HCT116 (cell line): ENCODE data around the gene PKN1. TPM values are rescaled to one million over a fixed set of nuclear protein-coding genes. Genes with fewer than 3 reads are reported as not detected.
A peak's percentile ranks its signal among the peaks of the same experiment; 100 is the strongest.

Source experiments
- ATAC-seq: fragments of 200-7000 bp; cut with Tn5 transposase; 2 replicates; pipeline ENCODE4 v1.9.1; 2020; ENCODE audit warnings: mild to moderate bottlenecking, moderate library complexity
- BruUV-seq: library from RNA; stranded (reverse); fragments of 400-500 nt; replicated peaks from 2 replicates; lab custom pipeline; 2021; lab: Mats Ljungman, UMichigan
- CTCF ChIA-PET: fragments of 300-600 bp; sonication (Branson Sonifier 250); formaldehyde crosslinking; loops from one replicate; lab custom pipeline; 2021; ENCODE audit warnings: antibody characterized with exemption; lab: Charles Lee
- POLR2A ChIA-PET: fragments of 300-600, 350-600 bp; sonication (Branson Sonifier 250); formaldehyde crosslinking; loops from one replicate; lab custom pipeline; 2021; ENCODE audit warnings: antibody characterized with exemption; lab: Charles Lee
- RAD21 ChIA-PET, 2 experiments: fragments of 300-600 bp; sonication (Branson Sonifier 250); formaldehyde crosslinking; loops; one replicate each; lab custom pipeline; 2023; ENCODE audit warnings: low total read pairs in 2 of 2; ENCODE audit not compliant: uncharacterized antibody in 2 of 2, unreplicated experiment in 2 of 2, low non-redundant PET in 1 of 2; lab: Charles Lee
- DNase-seq: peaks from one replicate; pipeline ENCODE4 v3.0.0-alpha.2; 2010; ENCODE audit warnings: low read depth, low spot score
- H2AFZ ChIP-seq: fragments of 200-600 bp; shearing (Covaris generic), sonication (generic); 2 replicates; pipeline ENCODE4 v1.6.1; 2017; ENCODE audit warnings: low read depth, mixed run types, mixed read lengths, antibody characterized with exemption, low read length; ENCODE audit not compliant: poor library complexity, severe bottlenecking
- H3K27ac ChIP-seq: 2 replicates; pipeline ENCODE4 v1.5.1; 2012; ENCODE audit warnings: low read depth, low read length
- H3K27me3 ChIP-seq: fragments of 200-600 bp; sonication (generic); 2 replicates; pipeline ENCODE4 v1.6.1; 2016; ENCODE audit warnings: mixed run types, low read length, mixed read lengths; ENCODE audit not compliant: insufficient read depth
- H3K36me3 ChIP-seq, 2 experiments: fragments of 200-500 bp in 1 of 2; fragments of 200-600 bp in 1 of 2; sonication (Bioruptor generic) in 1 of 2; sonication (generic) in 1 of 2; 2 replicates each; pipeline versions ENCODE4 v1.5.1 to v1.6.1; 2014 to 2016; ENCODE audit warnings: low read length in 2 of 2, inconsistent platforms in 1 of 2, mixed read lengths in 1 of 2, mixed run types in 1 of 2; ENCODE audit not compliant: insufficient read depth in 2 of 2, control insufficient read depth in 1 of 2
- H3K4me1 ChIP-seq, 2 experiments: fragments of 200-600 bp in 1 of 2; sonication (generic) in 1 of 2; 2 replicates each; pipeline versions ENCODE4 v1.5.1 to v1.6.1; 2012 to 2017; ENCODE audit warnings: low read length in 2 of 2, inconsistent platforms in 1 of 2, mild to moderate bottlenecking in 1 of 2, mixed read lengths in 1 of 2, mixed run types in 1 of 2, moderate library complexity in 1 of 2; ENCODE audit not compliant: insufficient read depth in 2 of 2, control insufficient read depth in 1 of 2
- H3K4me2 ChIP-seq: fragments of 200-600 bp; sonication (generic); 2 replicates; pipeline ENCODE4 v1.6.1; 2017; ENCODE audit warnings: mixed run types, low read length, mixed read lengths
- H3K4me3 ChIP-seq, 2 experiments: fragments of 200-600 bp in 1 of 2; sonication (generic) in 1 of 2; replicated peaks in 1 of 2; 2 replicates each; pipeline ENCODE4 v1.5.1; 2011 to 2016; ENCODE audit warnings: low read length in 2 of 2, control low read depth in 1 of 2, low read depth in 1 of 2, mild to moderate bottlenecking in 1 of 2, mixed read lengths in 1 of 2, mixed run types in 1 of 2
- H3K79me2 ChIP-seq: fragments of 200-600 bp; sonication (generic); 2 replicates; pipeline ENCODE4 v1.6.1; 2017; ENCODE audit warnings: mild to moderate bottlenecking, mixed run types, low read length, moderate library complexity, mixed read lengths; ENCODE audit not compliant: insufficient read depth
- H3K9ac ChIP-seq: fragments of 200-600 bp; sonication (generic); 2 replicates; pipeline ENCODE4 v1.6.1; 2016; ENCODE audit warnings: low read length, mixed read lengths
- H3K9me2 ChIP-seq: fragments of 200-600 bp; sonication (generic), shearing (Covaris generic); 2 replicates; pipeline ENCODE4 v1.6.1; 2017; ENCODE audit warnings: mixed run types, mild to moderate bottlenecking, moderate library complexity; ENCODE audit not compliant: insufficient read depth
- H3K9me3 ChIP-seq, 2 experiments: fragments of 200-500 bp in 1 of 2; fragments of 200-600 bp in 1 of 2; sonication (Bioruptor generic) in 1 of 2; sonication (generic) in 1 of 2; 2 replicates each; pipeline ENCODE4 v1.6.1; 2014 to 2017; ENCODE audit warnings: low read length in 2 of 2, mixed read lengths in 2 of 2, inconsistent platforms in 1 of 2, low read depth in 1 of 2, mild to moderate bottlenecking in 1 of 2, mixed run types in 1 of 2, moderate library complexity in 1 of 2; ENCODE audit not compliant: control insufficient read depth in 1 of 2, insufficient read depth in 1 of 2
- H4K20me1 ChIP-seq: fragments of 200-600 bp; sonication (generic), shearing (Covaris generic); 2 replicates; pipeline ENCODE4 v1.6.1; 2017; ENCODE audit warnings: mixed run types, mild to moderate bottlenecking, moderate library complexity; ENCODE audit not compliant: insufficient read depth
- ATF3 ChIP-seq: IDR thresholded peaks from 2 replicates; pipeline ENCODE4 v1.6.1; 2012
- CBX3 ChIP-seq: IDR thresholded peaks from 2 replicates; pipeline ENCODE4 v1.6.1; 2012; ENCODE audit warnings: low read depth
- EGR1 ChIP-seq: IDR thresholded peaks from 2 replicates; pipeline ENCODE4 v1.6.1; 2012; ENCODE audit warnings: low read depth
- ELF1 ChIP-seq: IDR thresholded peaks from 2 replicates; pipeline ENCODE4 v1.6.1; 2012; ENCODE audit warnings: low read depth, borderline replicate concordance
- EZH2 ChIP-seq: fragments of 200-600 bp; sonication (generic); IDR thresholded peaks from 2 replicates; pipeline ENCODE4 v1.6.1; 2017; ENCODE audit warnings: antibody characterized with exemption, mixed run types
- FOSL1 ChIP-seq: IDR thresholded peaks from 2 replicates; pipeline ENCODE4 v1.6.1; 2012; ENCODE audit warnings: low read depth
- JUND ChIP-seq: IDR thresholded peaks from 2 replicates; pipeline ENCODE4 v1.6.1; 2012
- MAX ChIP-seq: IDR thresholded peaks from 2 replicates; pipeline ENCODE4 v1.6.1; 2012
- POLR2A ChIP-seq: IDR thresholded peaks from 2 replicates; pipeline ENCODE4 v1.7.0; 2011; ENCODE audit warnings: borderline replicate concordance; ENCODE audit not compliant: insufficient read depth, insufficient read length; ENCODE audit errors: extremely low read depth
- POLR2AphosphoS5 ChIP-seq: IDR thresholded peaks from 2 replicates; pipeline ENCODE4 v1.6.1; 2011; ENCODE audit warnings: mild to moderate bottlenecking, low read depth, low read length, moderate library complexity
- REST ChIP-seq: IDR thresholded peaks from 2 replicates; pipeline ENCODE4 v1.6.1; 2012; ENCODE audit warnings: low read depth
- SIN3A ChIP-seq: IDR thresholded peaks from 2 replicates; pipeline ENCODE4 v1.6.1; 2012; ENCODE audit warnings: low read depth
- SP1 ChIP-seq: IDR thresholded peaks from 2 replicates; pipeline ENCODE4 v1.6.1; 2012; ENCODE audit warnings: low read depth
- TCF7L2 ChIP-seq: IDR thresholded peaks from 2 replicates; pipeline ENCODE4 v1.7.0; 2011; ENCODE audit warnings: borderline replicate concordance, inconsistent platforms; ENCODE audit not compliant: insufficient read depth, insufficient read length; ENCODE audit errors: extremely low read depth
- ZFX ChIP-seq: fragments of 450-650 bp; IDR thresholded peaks from 2 replicates; pipeline ENCODE4 v1.6.1; 2017
- intact Hi-C: fragments of 100-400 bp; cut with micrococcal nuclease; formaldehyde crosslinking; loops from 2 replicates; pipeline ENCODE4 v1.10.0; 2022
- total RNA-seq: library from RNA; stranded (reverse); gene quantifications from one replicate; pipeline ENCODE4 v1.2.1, GENCODE V29; 2021; ENCODE audit not compliant: unreplicated experiment
- TF ChIP-seq, protein P1 (sequence below): IDR thresholded peaks from 2 replicates; pipeline ENCODE4 v1.6.1; 2011; ENCODE audit warnings: mild to moderate bottlenecking, low read length, moderate library complexity; ENCODE audit not compliant: insufficient replicate concordance; ENCODE audit errors: extremely low read depth

The PKN1 gene
- total RNA-seq, 1 experiment from 2014 or later: 248 TPM

- Histone ChIP-seq H3K27me3 (no peaks in the 10 kb centered on the region), H3K36me3 (peaks cover 0 to 7% of the 10 kb centered on the region in 2 experiments; a peak in 2 of 4 replicates), H3K9me3 (no peaks in the 10 kb centered on the region), H3K27ac (peak overlapping the region; percentile 81), H3K9me2 (no peaks in the 10 kb centered on the region), H3K9ac (peak overlapping the region; percentile 99), H3K4me3 (peak overlapping the region; percentile 69 to 99), H4K20me1 (peaks cover 18% of the 10 kb centered on the region; the same call in 1 of the 2 replicates), H2AFZ (no peak overlapping the region), H3K4me1 (peaks cover 12 to 31% of the 10 kb centered on the region in 2 experiments), H3K4me2 (peak overlapping the region; percentile 74), H3K79me2 (peaks cover 51% of the 10 kb centered on the region)
- no peak for DNase-seq
- ChIA-PET RAD21 (no interaction called here), POLR2A (no interaction called here), CTCF (interaction anchor here (1.0 kb wide), 1 partner anchor 13 kb away, joined by 3 read pairs; no protein-coding TSS in a partner anchor)
- BruUV-seq: TSS peak; percentile 64
- peak; percentile 76 for ATAC-seq
- intact Hi-C loops: no loop called here
- TF ChIP-seq REST: no peak
- no peak for TF ChIP-seq EZH2
- TF ChIP-seq POLR2AphosphoS5: peak; percentile 39; the same call in 1 of the 2 replicates
- no peak for TF ChIP-seq ELF1
- TF ChIP-seq, protein P1, sequence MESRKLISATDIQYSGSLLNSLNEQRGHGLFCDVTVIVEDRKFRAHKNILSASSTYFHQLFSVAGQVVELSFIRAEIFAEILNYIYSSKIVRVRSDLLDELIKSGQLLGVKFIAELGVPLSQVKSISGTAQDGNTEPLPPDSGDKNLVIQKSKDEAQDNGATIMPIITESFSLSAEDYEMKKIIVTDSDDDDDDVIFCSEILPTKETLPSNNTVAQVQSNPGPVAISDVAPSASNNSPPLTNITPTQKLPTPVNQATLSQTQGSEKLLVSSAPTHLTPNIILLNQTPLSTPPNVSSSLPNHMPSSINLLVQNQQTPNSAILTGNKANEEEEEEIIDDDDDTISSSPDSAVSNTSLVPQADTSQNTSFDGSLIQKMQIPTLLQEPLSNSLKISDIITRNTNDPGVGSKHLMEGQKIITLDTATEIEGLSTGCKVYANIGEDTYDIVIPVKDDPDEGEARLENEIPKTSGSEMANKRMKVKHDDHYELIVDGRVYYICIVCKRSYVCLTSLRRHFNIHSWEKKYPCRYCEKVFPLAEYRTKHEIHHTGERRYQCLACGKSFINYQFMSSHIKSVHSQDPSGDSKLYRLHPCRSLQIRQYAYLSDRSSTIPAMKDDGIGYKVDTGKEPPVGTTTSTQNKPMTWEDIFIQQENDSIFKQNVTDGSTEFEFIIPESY: no peak
- no peak for TF ChIP-seq TCF7L2
- no peak for TF ChIP-seq ATF3
- no peak for TF ChIP-seq MAX
- TF ChIP-seq ZFX: peak; percentile 50; the same call in 1 of the 2 replicates
- TF ChIP-seq POLR2A: no peak
- no peak for TF ChIP-seq SP1
- no peak for TF ChIP-seq JUND
- no peak for TF ChIP-seq CBX3
- peak; percentile 3; the same call in 1 of the 2 replicates for TF ChIP-seq SIN3A
- no peak for TF ChIP-seq EGR1
- TF ChIP-seq FOSL1: no peak
Observed at GRCh38 chr19:14418856-14419105, 14.3 kb upstream of the PKN1 start.
